Osteocyte (in vitro differentiated cells): ENCODE data around the gene PBX3. TPM values are rescaled to one million over a fixed set of nuclear protein-coding genes. Genes with fewer than 3 reads are reported as not detected.

Experiments
- DNase-seq: peaks from one replicate; pipeline ENCODE4 v3.0.0; 2021; ENCODE audit warnings: mixed read lengths; ENCODE audit not compliant: unreplicated experiment; ENCODE audit errors: extremely low spot score
- H3K27ac Mint-ChIP-seq: one replicate; pipeline ENCODE4 v1.8.0; 2021; ENCODE audit warnings: mild to moderate bottlenecking, mixed read lengths; ENCODE audit not compliant: unreplicated experiment
- H3K27me3 Mint-ChIP-seq: one replicate; pipeline ENCODE4 v1.8.0; 2021; ENCODE audit warnings: mixed read lengths; ENCODE audit not compliant: unreplicated experiment
- H3K36me3 Mint-ChIP-seq: one replicate; pipeline ENCODE4 v1.8.0; 2021; ENCODE audit warnings: mixed read lengths; ENCODE audit not compliant: unreplicated experiment
- H3K4me1 Mint-ChIP-seq: one replicate; pipeline ENCODE4 v1.8.0; 2021; ENCODE audit warnings: mixed read lengths; ENCODE audit not compliant: unreplicated experiment
- H3K4me3 Mint-ChIP-seq: one replicate; pipeline ENCODE4 v1.8.0; 2021; ENCODE audit warnings: mild to moderate bottlenecking, moderate library complexity, mixed read lengths; ENCODE audit not compliant: unreplicated experiment
- H3K9me3 Mint-ChIP-seq: one replicate; pipeline ENCODE4 v1.8.0; 2021; ENCODE audit warnings: mixed read lengths; ENCODE audit not compliant: unreplicated experiment
- total RNA-seq: library from RNA; stranded (reverse); gene quantifications from 2 replicates; pipeline ENCODE4 v1.2.1, GENCODE V29; 2021
- TF ChIP-seq, protein P1 (sequence below): fragments of 200-600 bp; sonication (generic); IDR thresholded peaks from 2 replicates; pipeline ENCODE4 v1.5.0; 2021; ENCODE audit warnings: antibody characterized with exemption, mild to moderate bottlenecking, moderate library complexity

PBX3 gene
- total RNA-seq, 1 donor from 2014 or later = 16.0 TPM

DNA sequence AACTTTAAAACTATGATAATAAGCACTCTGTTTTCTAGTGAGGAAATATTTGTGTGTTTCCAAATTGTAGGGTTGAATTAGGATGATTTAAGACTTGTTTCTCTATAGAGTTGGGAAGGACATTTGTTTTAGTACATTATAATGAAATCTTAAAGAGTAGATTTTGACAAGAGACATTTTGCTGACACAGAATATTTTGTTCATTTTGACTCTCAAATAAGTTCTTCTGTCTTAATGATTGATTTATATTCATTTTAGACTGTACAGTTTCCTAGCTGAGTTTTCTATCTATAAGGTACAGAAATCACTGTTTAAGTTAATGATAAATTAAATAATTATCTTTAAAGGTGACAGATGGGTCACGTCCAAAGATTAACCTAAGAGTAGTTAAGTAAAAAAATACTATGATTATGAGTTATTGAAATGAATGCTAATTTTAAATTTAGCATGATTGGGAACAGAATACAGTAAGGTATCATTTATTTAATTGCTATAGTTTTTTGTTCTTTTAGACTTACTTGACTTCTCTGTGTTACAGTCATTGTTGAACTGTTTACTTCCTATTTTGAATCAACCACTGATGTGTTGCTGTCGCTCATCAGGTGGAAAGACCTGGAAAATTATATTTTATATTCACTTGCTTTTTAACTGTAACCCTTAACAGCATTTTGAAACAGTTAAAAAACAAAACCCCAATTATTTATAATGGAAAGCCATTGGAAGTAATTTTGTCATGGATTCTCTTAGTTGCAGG lies 19.5 kb downstream of the PBX3 start:
- Mint-ChIP-seq H3K27ac (no peak overlapping the region), H3K9me3 (no peaks in the 10 kb centered on the region), H3K4me3 (no peak overlapping the region), H3K36me3 (peaks cover 5% of the 10 kb centered on the region), H3K27me3 (no peaks in the 10 kb centered on the region), H3K4me1 (peaks cover 15% of the 10 kb centered on the region)
- TF ChIP-seq, protein P1, sequence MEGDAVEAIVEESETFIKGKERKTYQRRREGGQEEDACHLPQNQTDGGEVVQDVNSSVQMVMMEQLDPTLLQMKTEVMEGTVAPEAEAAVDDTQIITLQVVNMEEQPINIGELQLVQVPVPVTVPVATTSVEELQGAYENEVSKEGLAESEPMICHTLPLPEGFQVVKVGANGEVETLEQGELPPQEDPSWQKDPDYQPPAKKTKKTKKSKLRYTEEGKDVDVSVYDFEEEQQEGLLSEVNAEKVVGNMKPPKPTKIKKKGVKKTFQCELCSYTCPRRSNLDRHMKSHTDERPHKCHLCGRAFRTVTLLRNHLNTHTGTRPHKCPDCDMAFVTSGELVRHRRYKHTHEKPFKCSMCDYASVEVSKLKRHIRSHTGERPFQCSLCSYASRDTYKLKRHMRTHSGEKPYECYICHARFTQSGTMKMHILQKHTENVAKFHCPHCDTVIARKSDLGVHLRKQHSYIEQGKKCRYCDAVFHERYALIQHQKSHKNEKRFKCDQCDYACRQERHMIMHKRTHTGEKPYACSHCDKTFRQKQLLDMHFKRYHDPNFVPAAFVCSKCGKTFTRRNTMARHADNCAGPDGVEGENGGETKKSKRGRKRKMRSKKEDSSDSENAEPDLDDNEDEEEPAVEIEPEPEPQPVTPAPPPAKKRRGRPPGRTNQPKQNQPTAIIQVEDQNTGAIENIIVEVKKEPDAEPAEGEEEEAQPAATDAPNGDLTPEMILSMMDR = no peak
- no peak for DNase-seq

DNA sequence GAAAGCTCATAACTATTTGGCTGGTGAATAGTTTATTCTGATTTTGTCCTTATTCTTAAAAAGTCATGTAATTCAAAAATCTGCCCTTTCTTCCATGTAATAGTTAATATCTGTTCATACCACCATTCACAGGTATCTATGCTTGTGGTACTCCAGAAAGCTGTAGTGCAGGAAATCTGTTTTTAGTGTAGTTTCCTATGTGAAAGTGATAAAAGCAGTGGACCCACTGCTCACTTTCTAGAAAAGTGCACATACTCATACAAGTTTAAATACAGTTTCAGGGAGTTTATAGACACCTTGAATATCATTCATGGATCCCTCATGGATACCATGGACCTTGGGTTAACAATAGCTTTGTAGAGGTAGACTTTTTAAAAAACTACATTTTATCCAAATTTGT lies 20.2 kb downstream of the PBX3 start:
- Mint-ChIP-seq H3K36me3 (peaks cover 5% of the 10 kb centered on the region), H3K4me3 (no peak overlapping the region)
- TF ChIP-seq, protein P1 = no peak

DNA sequence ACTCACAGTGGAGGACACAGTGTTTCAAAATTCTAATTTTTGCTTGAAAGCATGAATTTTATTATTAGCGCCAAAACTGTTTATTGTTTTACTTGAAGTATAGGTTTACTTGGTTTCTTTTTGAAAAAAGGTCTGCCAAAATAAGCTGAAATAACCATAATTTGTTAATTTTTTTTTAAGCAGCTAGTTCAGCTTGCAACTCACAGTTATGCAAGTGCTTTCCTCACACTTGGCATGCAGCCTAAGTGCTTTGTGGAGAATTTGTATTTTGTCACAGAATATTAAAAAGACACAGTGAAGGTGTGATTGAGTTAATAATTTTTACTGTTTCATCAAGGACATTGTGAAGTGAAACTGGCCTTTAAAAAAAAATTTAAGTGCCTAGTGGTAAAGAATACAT lies 21.6 kb downstream of the PBX3 start:
- Mint-ChIP-seq H3K9me3 (no peaks in the 10 kb centered on the region), H3K36me3 (peaks cover 5% of the 10 kb centered on the region), H3K27me3 (no peaks in the 10 kb centered on the region), H3K4me3 (no peak overlapping the region), H3K4me1 (peaks cover 3% of the 10 kb centered on the region), H3K27ac (no peak overlapping the region)
- TF ChIP-seq, protein P1 = no peak
- DNase-seq = no peak

More for the DNA sequence above, 20.2 kb downstream of the PBX3 start:
- peaks cover 12% of the 10 kb centered on the region for H3K4me1 Mint-ChIP-seq
- no peaks in the 10 kb centered on the region for H3K27me3 Mint-ChIP-seq
- no peak for DNase-seq
- H3K27ac Mint-ChIP-seq = no peak overlapping the region
- no peaks in the 10 kb centered on the region for H3K9me3 Mint-ChIP-seq

DNA sequence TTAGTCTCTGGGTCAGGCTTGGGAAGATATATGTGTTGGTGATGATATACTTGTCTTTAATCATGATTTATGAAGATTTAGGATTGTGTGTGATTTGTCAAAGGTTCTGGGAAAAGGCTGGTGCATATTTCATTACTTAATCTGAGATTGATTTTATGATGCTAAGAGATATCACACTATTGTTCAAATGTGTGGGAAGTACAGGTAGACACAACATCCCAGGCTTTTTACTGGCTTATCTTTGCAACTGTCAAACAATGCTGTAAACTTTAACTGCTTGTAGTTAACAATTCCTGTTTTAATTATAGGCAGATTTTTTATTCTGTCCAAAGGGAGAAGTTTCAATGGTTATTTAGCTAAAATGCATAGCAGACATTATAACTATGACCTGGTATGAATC lies 23.9 kb downstream of the PBX3 start:
- no peak for DNase-seq
- Mint-ChIP-seq H3K27me3 (no peaks in the 10 kb centered on the region), H3K4me3 (no peak overlapping the region), H3K9me3 (no peaks in the 10 kb centered on the region), H3K4me1 (no peaks in the 10 kb centered on the region), H3K27ac (no peak overlapping the region), H3K36me3 (peaks cover 5% of the 10 kb centered on the region)
- TF ChIP-seq, protein P1 = no peak

DNA sequence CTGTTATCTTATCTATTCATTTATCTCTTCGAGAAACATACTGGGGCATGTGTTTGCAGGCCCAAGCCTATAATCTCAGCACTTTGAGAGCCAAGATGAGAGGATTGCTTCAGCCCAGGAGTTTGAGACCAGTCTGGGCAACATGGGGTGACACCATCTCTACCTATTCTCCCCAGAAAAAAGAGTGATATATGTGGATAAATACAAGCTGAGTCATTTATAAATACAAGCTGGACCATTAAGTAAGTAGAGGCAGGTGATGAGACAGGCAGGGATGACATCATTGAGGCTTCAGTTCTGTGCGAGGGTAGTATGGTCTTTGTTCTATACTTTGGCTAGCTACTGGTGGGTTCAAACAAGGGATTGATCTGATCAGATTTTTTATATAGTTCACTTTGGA lies 25.6 kb downstream of the PBX3 start:
- Mint-ChIP-seq H3K4me1 (peaks cover 2% of the 10 kb centered on the region), H3K9me3 (no peaks in the 10 kb centered on the region), H3K27ac (no peak overlapping the region), H3K36me3 (peaks cover 5% of the 10 kb centered on the region), H3K27me3 (no peaks in the 10 kb centered on the region), H3K4me3 (no peak overlapping the region)
- DNase-seq = no peak
- TF ChIP-seq, protein P1 = no peak
